Endodermal cell (in vitro differentiated cells): ENCODE results near the gene SGSM2. TPM values are rescaled to one million over a fixed set of nuclear protein-coding genes. Genes with fewer than 3 reads are reported as not detected.

ENCODE experiments used
- DNase-seq: peaks from one replicate; pipeline ENCODE4 v3.0.0-alpha.2; 2017
- H3K27ac ChIP-seq: 2 replicates; pipeline ENCODE4 v1.5.1; 2013; ENCODE audit warnings: mild to moderate bottlenecking, low read depth, low read length, moderate library complexity
- H3K27me3 ChIP-seq: 2 replicates; pipeline ENCODE4 v1.6.1; 2013; ENCODE audit warnings: mild to moderate bottlenecking, low read length, moderate library complexity; ENCODE audit not compliant: insufficient read depth, control insufficient read depth, poor library complexity, severe bottlenecking
- H3K36me3 ChIP-seq: 2 replicates; pipeline ENCODE4 v1.7.0; 2013; ENCODE audit warnings: mild to moderate bottlenecking, low read length, moderate library complexity; ENCODE audit not compliant: control insufficient read depth, insufficient read depth
- H3K4me1 ChIP-seq: one replicate; pipeline ENCODE4 v1.7.0; 2013; ENCODE audit warnings: low read length; ENCODE audit not compliant: control insufficient read depth, insufficient read depth
- H3K4me3 ChIP-seq: 2 replicates; pipeline ENCODE4 v1.5.1; 2013; ENCODE audit warnings: mild to moderate bottlenecking, low read length, moderate library complexity
- H3K9ac ChIP-seq: 2 replicates; pipeline ENCODE4 v1.6.1; 2013; ENCODE audit warnings: mild to moderate bottlenecking, low read length, moderate library complexity; ENCODE audit not compliant: poor library complexity, severe bottlenecking; ENCODE audit errors: extremely low read depth
- H3K9me3 ChIP-seq: 2 replicates; pipeline ENCODE4 v1.6.1; 2013; ENCODE audit warnings: mild to moderate bottlenecking, low read length, moderate library complexity; ENCODE audit not compliant: control insufficient read depth
- H3K27ac Mint-ChIP-seq: 2 replicates; pipeline ENCODE4 v1.8.0; 2020; ENCODE audit warnings: mixed read lengths
- H3K27me3 Mint-ChIP-seq: 2 replicates; pipeline ENCODE4 v1.8.0; 2021; ENCODE audit warnings: mild to moderate bottlenecking, mixed read lengths; ENCODE audit not compliant: insufficient read depth
- H3K36me3 Mint-ChIP-seq: 2 replicates; pipeline ENCODE4 v1.8.0; 2020; ENCODE audit warnings: low read depth, mixed read lengths
- H3K4me1 Mint-ChIP-seq: 2 replicates; pipeline ENCODE4 v1.8.0; 2020; ENCODE audit warnings: mixed read lengths
- H3K4me3 Mint-ChIP-seq: 2 replicates; pipeline ENCODE4 v1.8.0; 2020; ENCODE audit warnings: mild to moderate bottlenecking, moderate library complexity, mixed read lengths
- H3K9me3 Mint-ChIP-seq: 2 replicates; pipeline ENCODE4 v1.8.0; 2020; ENCODE audit warnings: mild to moderate bottlenecking, mixed read lengths
- WGBS, 2 experiments: methylation state at CpG; one replicate each; pipeline versions ENCODE4 v1.1.5 to v1.1.7; 2013; ENCODE audit warnings: missing lambda C conversion rate in 2 of 2, mixed read lengths in 1 of 2; ENCODE audit not compliant: insufficient coverage in 1 of 2, insufficient read length in 1 of 2; 5-methylcytosine and 5-hydroxymethylcytosine counted together
- total RNA-seq, 2 donors: library from RNA; stranded (reverse); fragmentation: NEBNext Ultra II Directional in 1 of 2; extraction: Animal tissue kit (Norgen Biotek cat#: 25700) in 1 of 2; gene quantifications; 2 replicates in 1 of 2; 3 replicates in 1 of 2; pipeline ENCODE4 v1.2.1, GENCODE V29; 2021
- TF ChIP-seq, protein P1 (sequence below): fragments of 200-600 bp; sonication (generic); conservative IDR thresholded peaks from 2 replicates; pipeline ENCODE4 v1.5.0; 2021; ENCODE audit warnings: antibody characterized with exemption, mild to moderate bottlenecking

Gene SGSM2
- total RNA-seq, 2 donors from 2014 or later: 62.5 to 77.3 TPM

DNA sequence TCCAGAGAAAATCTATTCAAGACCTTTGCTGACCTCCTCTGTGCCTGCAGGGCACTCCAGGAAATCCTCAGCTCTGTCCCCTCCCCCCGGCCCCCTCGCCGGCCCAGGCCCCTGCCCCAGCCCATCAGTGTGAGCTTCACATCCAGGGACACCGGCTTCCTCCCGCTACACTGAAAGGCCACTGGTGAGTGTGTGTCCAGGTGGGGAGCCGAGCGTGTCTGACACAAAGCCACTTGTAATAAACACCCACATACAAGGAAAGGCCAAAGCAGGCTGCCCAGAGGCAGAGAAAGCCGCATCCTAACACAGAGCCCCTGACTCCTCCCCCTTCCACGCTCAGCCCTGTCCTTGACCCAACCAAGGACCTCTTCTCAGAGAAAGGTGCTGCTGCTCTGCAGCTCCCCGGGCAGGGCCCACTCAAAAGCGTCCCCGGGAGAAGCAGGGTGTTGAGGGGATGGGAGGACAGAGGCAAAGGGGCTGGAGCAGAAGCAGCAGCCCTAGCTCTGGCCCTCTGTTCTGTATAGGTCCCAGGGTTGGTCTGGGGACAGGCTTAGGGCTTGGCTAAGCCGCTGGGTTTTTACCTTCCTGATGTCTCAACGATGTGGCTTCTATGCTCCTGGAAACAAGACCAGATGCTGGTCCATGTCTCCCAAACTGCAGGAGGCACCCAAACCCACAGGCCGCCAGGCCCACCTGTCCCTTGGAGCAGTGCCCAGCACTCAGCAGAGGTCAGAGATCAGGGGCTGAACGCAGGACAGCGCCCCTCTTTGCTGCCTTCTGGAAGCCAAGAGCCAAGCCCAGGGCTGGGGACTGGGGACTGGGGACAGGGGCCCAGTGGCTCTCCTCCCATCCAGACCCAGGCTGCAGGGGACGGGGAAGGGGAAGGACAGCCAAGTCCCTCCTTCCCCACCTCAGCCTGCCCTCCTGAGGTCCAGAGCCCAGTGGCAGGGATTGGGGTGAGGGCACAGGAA is 48.2 kb downstream of the SGSM2 start:
- no peak overlapping the region for H3K27ac Mint-ChIP-seq
- peaks cover 14% of the 10 kb centered on the region for H3K36me3 Mint-ChIP-seq
- Histone ChIP-seq H3K27me3 (no peaks in the 10 kb centered on the region), H3K9ac (no peak overlapping the region), H3K36me3 (peaks cover 5% of the 10 kb centered on the region), H3K9me3 (no peaks in the 10 kb centered on the region), H3K4me3 (no peak overlapping the region), H3K4me1 (peaks cover 3% of the 10 kb centered on the region), H3K27ac (peak overlapping the region; percentile 82)
- H3K4me1 Mint-ChIP-seq: peaks cover 11% of the 10 kb centered on the region
- TF ChIP-seq, protein P1, sequence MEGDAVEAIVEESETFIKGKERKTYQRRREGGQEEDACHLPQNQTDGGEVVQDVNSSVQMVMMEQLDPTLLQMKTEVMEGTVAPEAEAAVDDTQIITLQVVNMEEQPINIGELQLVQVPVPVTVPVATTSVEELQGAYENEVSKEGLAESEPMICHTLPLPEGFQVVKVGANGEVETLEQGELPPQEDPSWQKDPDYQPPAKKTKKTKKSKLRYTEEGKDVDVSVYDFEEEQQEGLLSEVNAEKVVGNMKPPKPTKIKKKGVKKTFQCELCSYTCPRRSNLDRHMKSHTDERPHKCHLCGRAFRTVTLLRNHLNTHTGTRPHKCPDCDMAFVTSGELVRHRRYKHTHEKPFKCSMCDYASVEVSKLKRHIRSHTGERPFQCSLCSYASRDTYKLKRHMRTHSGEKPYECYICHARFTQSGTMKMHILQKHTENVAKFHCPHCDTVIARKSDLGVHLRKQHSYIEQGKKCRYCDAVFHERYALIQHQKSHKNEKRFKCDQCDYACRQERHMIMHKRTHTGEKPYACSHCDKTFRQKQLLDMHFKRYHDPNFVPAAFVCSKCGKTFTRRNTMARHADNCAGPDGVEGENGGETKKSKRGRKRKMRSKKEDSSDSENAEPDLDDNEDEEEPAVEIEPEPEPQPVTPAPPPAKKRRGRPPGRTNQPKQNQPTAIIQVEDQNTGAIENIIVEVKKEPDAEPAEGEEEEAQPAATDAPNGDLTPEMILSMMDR: no peak
- WGBS, 2 experiments: 78 to 87% methylated on average over 4 to 18 of the region's 18 CpGs
- no peaks in the 10 kb centered on the region for H3K27me3 Mint-ChIP-seq
- H3K9me3 Mint-ChIP-seq: no peaks in the 10 kb centered on the region
- no peak overlapping the region for H3K4me3 Mint-ChIP-seq
- no peak for DNase-seq

DNA sequence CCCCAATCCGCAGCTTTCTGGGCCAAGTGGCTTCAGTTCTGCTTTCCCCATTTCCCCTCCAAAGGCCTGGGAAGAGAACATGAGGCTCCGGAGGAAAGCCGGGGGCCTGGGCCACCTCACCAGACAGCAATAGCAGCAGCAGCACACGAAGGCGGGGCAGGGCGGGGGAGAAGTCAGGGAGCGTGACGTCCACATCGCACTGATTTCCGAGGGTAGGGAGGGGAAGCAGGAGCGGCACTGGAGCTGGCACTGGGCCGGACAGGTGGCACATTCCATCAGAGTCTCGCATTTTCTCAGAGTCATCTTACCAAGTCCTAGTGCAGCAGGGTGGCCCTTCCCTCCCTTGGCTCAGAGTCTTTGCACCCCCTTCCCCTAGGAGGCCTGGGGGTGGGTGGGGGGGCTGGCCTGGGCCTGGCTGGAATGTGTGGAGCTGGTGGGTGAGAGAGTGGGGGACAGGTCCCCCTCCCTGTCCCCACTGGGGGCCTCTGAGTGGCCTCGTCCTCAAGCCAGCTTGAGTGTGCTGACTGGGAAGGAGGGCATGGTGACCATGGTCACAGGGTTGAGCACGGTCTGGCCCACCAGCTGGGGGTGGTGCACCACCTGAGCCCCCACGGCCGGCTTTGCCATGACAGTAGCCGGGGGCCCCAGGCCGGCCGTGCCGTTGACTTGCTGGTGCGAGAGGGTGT is 49.2 kb downstream of the SGSM2 start:
- peaks cover 16% of the 10 kb centered on the region for H3K36me3 Mint-ChIP-seq
- H3K9ac ChIP-seq: no peak overlapping the region
- H3K36me3 ChIP-seq: peaks cover 4% of the 10 kb centered on the region
- peaks cover 13% of the 10 kb centered on the region for H3K4me1 Mint-ChIP-seq
- no peak overlapping the region for H3K4me3 Mint-ChIP-seq
- 92 to 95% methylated on average over 13 to 22 of the region's 22 CpGs for WGBS, 2 experiments
- no peaks in the 10 kb centered on the region for H3K27me3 ChIP-seq
- H3K4me3 ChIP-seq: no peak overlapping the region
- H3K27ac Mint-ChIP-seq: no peak overlapping the region
- H3K9me3 ChIP-seq: no peaks in the 10 kb centered on the region
- no peaks in the 10 kb centered on the region for H3K9me3 Mint-ChIP-seq
- H3K4me1 ChIP-seq: peaks cover 3% of the 10 kb centered on the region
- no peak for DNase-seq
- TF ChIP-seq, protein P1: no peak
- no peaks in the 10 kb centered on the region for H3K27me3 Mint-ChIP-seq
- no peak overlapping the region for H3K27ac ChIP-seq

DNA sequence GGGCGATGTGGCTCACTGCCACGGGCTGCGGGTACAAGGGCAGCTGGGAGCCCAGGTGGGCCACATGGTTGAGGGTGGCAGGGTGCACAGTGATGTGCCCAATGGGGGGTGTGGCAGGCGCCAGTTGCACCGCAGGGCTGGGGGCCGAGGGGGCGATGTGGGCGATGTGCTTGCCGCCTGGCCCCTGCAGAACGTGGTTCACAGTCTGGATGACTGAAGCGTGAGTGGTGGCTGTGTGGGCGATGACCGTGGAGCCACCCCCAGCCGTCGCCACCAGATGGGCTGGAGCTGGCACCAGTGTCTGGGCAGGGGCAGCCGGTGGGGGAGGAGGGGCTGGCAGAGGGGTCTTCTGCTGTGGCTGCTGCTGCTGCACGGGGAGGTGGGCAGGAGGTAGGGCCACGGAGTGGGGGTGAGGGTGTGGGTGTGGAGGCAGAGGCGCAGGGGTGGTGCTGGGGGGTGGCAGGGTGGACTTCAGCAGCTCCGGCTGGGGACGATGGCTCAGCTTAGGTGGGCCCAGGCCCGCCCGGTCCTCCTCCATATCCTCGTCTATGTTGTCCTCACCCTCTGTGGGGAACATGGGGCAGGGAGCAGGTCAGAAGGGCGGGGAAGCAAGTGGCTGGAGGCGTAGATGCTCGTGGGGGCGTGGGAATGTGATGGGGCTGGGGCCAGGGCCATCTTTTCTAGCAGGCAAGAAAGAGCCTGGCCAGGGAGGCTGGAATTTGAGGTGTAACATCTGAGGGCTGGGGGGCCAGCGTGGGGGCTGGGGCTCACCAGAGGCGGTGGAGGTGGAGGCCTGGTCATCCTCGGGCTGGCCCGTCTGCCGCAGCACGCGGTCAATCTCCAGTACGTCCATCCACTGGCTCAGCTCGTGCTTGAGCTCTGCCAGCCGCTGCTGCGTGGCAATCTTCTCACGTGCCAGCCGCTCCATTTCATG is 50.1 kb downstream of the SGSM2 start:
- Mint-ChIP-seq H3K4me3 (no peak overlapping the region), H3K36me3 (peaks cover 16% of the 10 kb centered on the region), H3K4me1 (peaks cover 20% of the 10 kb centered on the region), H3K27me3 (no peaks in the 10 kb centered on the region), H3K9me3 (no peaks in the 10 kb centered on the region), H3K27ac (no peak overlapping the region)
- Histone ChIP-seq H3K9ac (no peak overlapping the region), H3K9me3 (no peaks in the 10 kb centered on the region), H3K36me3 (peaks cover 4% of the 10 kb centered on the region), H3K4me1 (peaks cover 9% of the 10 kb centered on the region), H3K4me3 (no peak overlapping the region), H3K27me3 (no peaks in the 10 kb centered on the region), H3K27ac (no peak overlapping the region)
- DNase-seq: no peak
- TF ChIP-seq, protein P1: no peak
- 91 to 95% methylated on average over 16 to 41 of the region's 41 CpGs for WGBS, 2 experiments
